ENCODE data around the gene IL15. TPM values are rescaled to one million over a fixed set of nuclear protein-coding genes. Genes with fewer than 3 reads are reported as not detected.

IL15 gene
- total and polyA plus RNA-seq, 2 of the 4 experiments (the other 2 are of a cell fraction) = 5.0 to 5.2 TPM

DNA sequence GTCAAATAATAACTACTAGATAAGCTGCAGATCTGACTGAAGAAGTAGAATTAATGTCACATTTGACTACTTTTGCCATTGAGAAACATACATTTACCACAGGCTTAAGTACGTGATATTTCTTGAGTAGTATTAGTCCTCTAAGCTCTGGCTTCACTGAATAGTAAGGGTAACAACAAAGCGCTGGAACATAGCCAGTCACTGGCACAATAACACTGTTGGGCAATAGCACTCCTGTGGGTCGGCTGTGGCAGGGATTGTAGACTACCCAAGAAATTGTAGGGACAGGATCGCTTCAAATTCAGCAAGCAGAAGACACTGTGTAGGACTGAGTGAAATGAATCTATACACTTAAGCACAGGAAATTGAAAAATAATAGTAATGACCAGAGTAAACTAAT lies 27.1 kb upstream of the IL15 start:
- H3K18ac ChIP-seq (ENCODE audit: low read depth, low read length) = no peak overlapping the region
- H2AK5ac ChIP-seq (ENCODE audit: low read depth, low read length) = no peak overlapping the region
- H3K4me3 ChIP-seq (ENCODE audit: insufficient read depth, low read depth, low read length) = no peak overlapping the region
- dilution Hi-C loops (cut with HindIII; ENCODE audit: low sequenced_read_pairs, unreplicated experiment) = no loop called here
- no peak overlapping the region for H2AK9ac ChIP-seq (replicated peaks; ENCODE audit: low read depth, low read length, poor library complexity)
- intact Hi-C loops (cut with micrococcal nuclease) = no loop called here
- no TSS peak for BruUV-seq (replicated peaks)
- H3K56ac ChIP-seq (ENCODE audit: extremely low read depth, insufficient read depth, low read length) = no peak overlapping the region
- H3K9ac ChIP-seq (ENCODE audit: low read depth, low read length) = no peak overlapping the region
- H3K27me3 ChIP-seq (ENCODE audit: control insufficient read depth, insufficient read depth, low read length) = no peaks in the 10 kb centered on the region
- H3K23ac ChIP-seq (ENCODE audit: low read depth, low read length) = no peak overlapping the region
- no peaks in the 10 kb centered on the region for H4K20me1 ChIP-seq (ENCODE audit: insufficient read depth, low read length)
- no peak overlapping the region for H2AFZ ChIP-seq (replicated peaks; ENCODE audit: low read length, poor library complexity)
- no peak overlapping the region for H2BK15ac ChIP-seq (ENCODE audit: low read depth, low read length)
- TF ChIP-seq CHD1 (IDR thresholded peaks at IDR 0.05; ENCODE audit: low read depth, low read length) (no peak), SMC3 (IDR thresholded peaks at IDR 0.05; ENCODE audit: low read depth, low read length) (no peak), FOS (IDR thresholded peaks at IDR 0.05; ENCODE audit: low read depth, low read length) (no peak), MAFK (IDR thresholded peaks at IDR 0.05; ENCODE audit: low read depth, low read length) (no peak), BHLHE40 (IDR thresholded peaks at IDR 0.05; ENCODE audit: low read depth, low read length) (no peak), NFE2L2 (IDR thresholded peaks at IDR 0.05; ENCODE audit: low read depth, low read length) (no peak), POLR2A (IDR thresholded peaks at IDR 0.05; ENCODE audit: low read depth, low read length) (no peak), MAZ (IDR thresholded peaks at IDR 0.05; ENCODE audit: borderline replicate concordance, low read depth, low read length) (no peak), CEBPB (IDR thresholded peaks at IDR 0.05; ENCODE audit: low read depth, low read length) (no peak), RFX5 (IDR thresholded peaks at IDR 0.05; ENCODE audit: low read depth, low read length) (no peak), RCOR1 (IDR thresholded peaks at IDR 0.05; ENCODE audit: insufficient replicate concordance, low read length) (no peak)
- TF ChIP-seq, protein P1, sequence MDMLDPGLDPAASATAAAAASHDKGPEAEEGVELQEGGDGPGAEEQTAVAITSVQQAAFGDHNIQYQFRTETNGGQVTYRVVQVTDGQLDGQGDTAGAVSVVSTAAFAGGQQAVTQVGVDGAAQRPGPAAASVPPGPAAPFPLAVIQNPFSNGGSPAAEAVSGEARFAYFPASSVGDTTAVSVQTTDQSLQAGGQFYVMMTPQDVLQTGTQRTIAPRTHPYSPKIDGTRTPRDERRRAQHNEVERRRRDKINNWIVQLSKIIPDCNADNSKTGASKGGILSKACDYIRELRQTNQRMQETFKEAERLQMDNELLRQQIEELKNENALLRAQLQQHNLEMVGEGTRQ (IDR thresholded peaks at IDR 0.05; ENCODE audit: low read depth, low read length) = no peak
- TF ChIP-seq, protein P2, sequence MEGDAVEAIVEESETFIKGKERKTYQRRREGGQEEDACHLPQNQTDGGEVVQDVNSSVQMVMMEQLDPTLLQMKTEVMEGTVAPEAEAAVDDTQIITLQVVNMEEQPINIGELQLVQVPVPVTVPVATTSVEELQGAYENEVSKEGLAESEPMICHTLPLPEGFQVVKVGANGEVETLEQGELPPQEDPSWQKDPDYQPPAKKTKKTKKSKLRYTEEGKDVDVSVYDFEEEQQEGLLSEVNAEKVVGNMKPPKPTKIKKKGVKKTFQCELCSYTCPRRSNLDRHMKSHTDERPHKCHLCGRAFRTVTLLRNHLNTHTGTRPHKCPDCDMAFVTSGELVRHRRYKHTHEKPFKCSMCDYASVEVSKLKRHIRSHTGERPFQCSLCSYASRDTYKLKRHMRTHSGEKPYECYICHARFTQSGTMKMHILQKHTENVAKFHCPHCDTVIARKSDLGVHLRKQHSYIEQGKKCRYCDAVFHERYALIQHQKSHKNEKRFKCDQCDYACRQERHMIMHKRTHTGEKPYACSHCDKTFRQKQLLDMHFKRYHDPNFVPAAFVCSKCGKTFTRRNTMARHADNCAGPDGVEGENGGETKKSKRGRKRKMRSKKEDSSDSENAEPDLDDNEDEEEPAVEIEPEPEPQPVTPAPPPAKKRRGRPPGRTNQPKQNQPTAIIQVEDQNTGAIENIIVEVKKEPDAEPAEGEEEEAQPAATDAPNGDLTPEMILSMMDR (conservative IDR thresholded peaks at IDR 0.05; ENCODE audit: low read depth, low read length) = no peak
- TF ChIP-seq, protein P3, sequence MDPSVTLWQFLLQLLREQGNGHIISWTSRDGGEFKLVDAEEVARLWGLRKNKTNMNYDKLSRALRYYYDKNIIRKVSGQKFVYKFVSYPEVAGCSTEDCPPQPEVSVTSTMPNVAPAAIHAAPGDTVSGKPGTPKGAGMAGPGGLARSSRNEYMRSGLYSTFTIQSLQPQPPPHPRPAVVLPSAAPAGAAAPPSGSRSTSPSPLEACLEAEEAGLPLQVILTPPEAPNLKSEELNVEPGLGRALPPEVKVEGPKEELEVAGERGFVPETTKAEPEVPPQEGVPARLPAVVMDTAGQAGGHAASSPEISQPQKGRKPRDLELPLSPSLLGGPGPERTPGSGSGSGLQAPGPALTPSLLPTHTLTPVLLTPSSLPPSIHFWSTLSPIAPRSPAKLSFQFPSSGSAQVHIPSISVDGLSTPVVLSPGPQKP (IDR thresholded peaks at IDR 0.05; ENCODE audit: borderline replicate concordance, low read depth, low read length) = no peak
- H3K9me3 ChIP-seq (ENCODE audit: control insufficient read depth, insufficient read depth, low read length) = no peaks in the 10 kb centered on the region
- CTCF ChIA-PET = no interaction called here
- in situ Hi-C loops (cut with MboI; ENCODE audit: low sequenced_read_pairs) = no loop called here
- no peaks in the 10 kb centered on the region for H3K4me1 ChIP-seq (ENCODE audit: control insufficient read depth, insufficient read depth, low read length)
- H2BK5ac ChIP-seq (ENCODE audit: low read depth, low read length, poor library complexity, severe bottlenecking) = no peak overlapping the region
- H3K36me3 ChIP-seq (ENCODE audit: control insufficient read depth, insufficient read depth, low read length) = no peaks in the 10 kb centered on the region
- H4K5ac ChIP-seq (ENCODE audit: low read depth, low read length) = no peak overlapping the region
- no peak overlapping the region for H3K27ac ChIP-seq (ENCODE audit: insufficient read depth, low read length)
- POLR2A ChIA-PET (ENCODE audit: unreplicated experiment) = no interaction called here
- no peak overlapping the region for H3K4ac ChIP-seq (ENCODE audit: low read depth, low read length)
- ATAC-seq (ENCODE audit: low read depth) (no peak), DNase-seq (no peak)
- no peaks in the 10 kb centered on the region for H3K79me1 ChIP-seq (ENCODE audit: low read depth in 1 of 2, low read length in 2 of 2)
- no peak overlapping the region for H2BK120ac ChIP-seq (ENCODE audit: low read depth, low read length)
- H4K8ac ChIP-seq (ENCODE audit: low read depth in 2 of 2, low read length in 2 of 2) = no peak overlapping the region
- no CpG with 5 or more reads among the region's 4 CpGs for WGBS, 2 experiments (ENCODE audit: extremely low coverage in 2 of 2, insufficient read length in 1 of 2)
- H3K9me1 ChIP-seq (ENCODE audit: insufficient read depth, low read length) = no peaks in the 10 kb centered on the region
- no peak overlapping the region for H2BK20ac ChIP-seq (ENCODE audit: low read depth, low read length)
- H3K14ac ChIP-seq (replicated peaks; ENCODE audit: low read depth, low read length) = no peak overlapping the region
- no peak overlapping the region for H3K4me2 ChIP-seq (ENCODE audit: low read depth, low read length)
- H4K91ac ChIP-seq (ENCODE audit: insufficient read depth, low read depth, low read length) = no peak overlapping the region

Measured in IMR-90 (cell line).